Measurements from ENCODE around the gene WDR7.

The WDR7 gene

DNA sequence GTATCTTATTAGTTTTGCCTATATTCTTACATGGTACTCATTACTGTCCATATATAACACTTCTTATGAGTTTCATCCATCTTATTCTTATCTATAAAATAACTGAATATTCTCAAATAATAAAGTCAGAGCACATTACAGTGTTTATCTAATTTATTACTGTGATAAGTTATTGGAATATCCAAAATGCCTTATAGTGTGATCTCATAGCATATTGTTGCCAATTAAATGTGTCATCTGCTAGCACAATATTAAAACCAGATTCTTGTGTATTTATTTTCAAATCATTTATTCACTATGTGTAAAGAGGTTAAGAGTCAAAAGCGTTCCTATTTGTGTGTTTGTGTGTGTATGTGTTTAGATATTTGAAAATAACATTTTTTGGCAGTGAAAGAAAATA is 151.9 kb downstream of the WDR7 start:
- no peak for DNase-seq (ENCODE audit: low read depth, low spot score)

GRCh38 chr18:56804395-56804794 is 153.2 kb downstream of the WDR7 start:
- DNase-seq (ENCODE audit: low read depth, low spot score) = no peak

- DNase-seq (ENCODE audit: low read depth, low spot score) = no peak
Measured at GRCh38 chr18:56807901-56808300, 156.7 kb downstream of the WDR7 start.

GRCh38 chr18:56812674-56813073 is 161.5 kb downstream of the WDR7 start:
- DNase-seq (ENCODE audit: low read depth, low spot score) = no peak

DNA sequence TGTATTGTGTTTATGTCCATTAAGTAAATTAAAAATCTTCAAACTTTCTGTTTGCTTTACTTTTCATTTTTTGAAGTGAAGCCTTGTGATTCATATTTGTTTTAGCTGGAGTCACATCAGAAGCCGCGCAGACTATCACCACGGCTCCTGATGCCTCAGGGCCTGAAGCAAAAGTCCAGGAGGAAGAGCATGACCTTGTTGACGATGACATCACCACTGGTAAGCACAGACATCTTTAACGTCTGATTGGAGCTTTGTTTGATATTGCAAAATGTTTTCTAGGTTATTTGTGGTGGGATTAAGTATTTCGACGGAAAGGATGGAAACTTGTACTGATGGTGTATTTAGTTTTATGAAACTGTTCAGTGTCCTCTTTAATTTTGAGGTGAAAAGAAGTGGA is 164.8 kb downstream of the WDR7 start:
- no peak for DNase-seq (ENCODE audit: low read depth, low spot score)

- DNase-seq (ENCODE audit: low read depth, low spot score) = no peak
Measured at GRCh38 chr18:56823986-56824565, 172.9 kb downstream of the WDR7 start.

- DNase-seq (ENCODE audit: low read depth, low spot score) = no peak
Measured at GRCh38 chr18:56825321-56825720, 174.2 kb downstream of the WDR7 start.

- DNase-seq (ENCODE audit: low read depth, low spot score) = no peak
Measured at GRCh38 chr18:56825878-56826277, 174.7 kb downstream of the WDR7 start.

DNA sequence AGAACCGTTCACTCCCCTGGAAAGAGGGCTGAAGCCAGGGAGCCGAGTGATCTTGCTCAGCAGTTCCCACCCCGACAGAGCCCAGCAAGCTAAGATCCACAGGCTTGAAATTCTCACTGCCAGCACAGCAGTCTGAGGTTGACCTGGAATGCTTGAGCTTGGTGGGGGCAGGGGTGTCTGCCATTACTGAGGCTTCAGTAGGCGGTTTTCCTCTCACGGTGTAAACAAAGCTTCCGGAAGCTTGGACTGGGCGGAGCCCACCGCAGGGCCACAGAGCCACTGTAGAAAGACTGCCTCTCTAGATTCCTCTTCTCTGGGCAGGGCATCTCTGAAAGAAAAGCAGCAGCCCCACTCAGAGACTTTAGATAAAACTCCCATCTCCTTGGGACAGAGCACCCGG is 180.8 kb downstream of the WDR7 start:
- no peak for DNase-seq (ENCODE audit: low read depth, low spot score)

GRCh38 chr18:56835331-56835730 is 184.2 kb downstream of the WDR7 start:
- no peak for DNase-seq (ENCODE audit: low read depth, low spot score)

- DNase-seq (ENCODE audit: low read depth, low spot score) = no peak
Measured at GRCh38 chr18:56836173-56836572, 185.0 kb downstream of the WDR7 start.

GRCh38 chr18:56841836-56842235 is 190.7 kb downstream of the WDR7 start:
- DNase-seq (ENCODE audit: low read depth, low spot score) = no peak

- DNase-seq (ENCODE audit: low read depth, low spot score) = no peak
Measured at GRCh38 chr18:56843241-56843640, 192.1 kb downstream of the WDR7 start.

DNA sequence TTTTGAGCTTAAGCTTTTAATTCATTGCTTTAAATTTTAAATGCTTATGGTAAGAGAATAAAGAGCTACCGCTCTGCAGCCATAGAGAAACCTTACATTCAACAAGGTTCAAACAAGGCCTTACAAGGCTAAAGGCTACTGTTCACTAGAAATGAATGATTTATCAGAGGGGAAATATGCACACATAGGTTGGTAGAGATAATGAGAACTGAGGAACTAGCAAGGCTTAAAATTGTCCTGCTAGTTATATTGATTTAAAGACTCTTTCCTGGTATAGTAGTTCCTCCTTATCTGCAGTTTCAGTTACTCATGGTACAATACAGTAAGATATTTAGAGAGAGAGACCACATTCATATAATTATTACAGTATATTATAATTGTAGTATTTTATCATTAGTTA is 193.4 kb downstream of the WDR7 start:
- no peak for DNase-seq (ENCODE audit: low read depth, low spot score)

DNA sequence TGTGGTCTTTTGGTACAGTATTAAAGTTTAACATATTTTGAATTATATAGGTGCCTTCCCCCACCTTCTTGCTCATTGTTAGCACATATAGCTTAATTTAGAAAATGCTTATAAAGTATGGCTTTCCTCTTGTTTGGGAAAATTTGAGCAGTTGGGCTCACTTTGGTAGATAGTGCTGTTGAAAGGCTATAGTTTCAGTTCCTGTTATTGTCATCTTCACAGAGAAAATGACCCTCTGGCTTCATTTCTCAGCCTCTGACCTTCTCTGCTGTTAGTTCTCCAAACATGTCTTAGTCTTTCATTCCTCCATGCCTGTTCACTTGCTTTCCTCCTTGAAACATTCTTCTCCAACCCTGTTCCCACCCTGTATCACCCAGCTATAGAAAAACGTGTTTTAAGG is 200.6 kb downstream of the WDR7 start:
- no peak for DNase-seq (ENCODE audit: low read depth, low spot score)

DNA sequence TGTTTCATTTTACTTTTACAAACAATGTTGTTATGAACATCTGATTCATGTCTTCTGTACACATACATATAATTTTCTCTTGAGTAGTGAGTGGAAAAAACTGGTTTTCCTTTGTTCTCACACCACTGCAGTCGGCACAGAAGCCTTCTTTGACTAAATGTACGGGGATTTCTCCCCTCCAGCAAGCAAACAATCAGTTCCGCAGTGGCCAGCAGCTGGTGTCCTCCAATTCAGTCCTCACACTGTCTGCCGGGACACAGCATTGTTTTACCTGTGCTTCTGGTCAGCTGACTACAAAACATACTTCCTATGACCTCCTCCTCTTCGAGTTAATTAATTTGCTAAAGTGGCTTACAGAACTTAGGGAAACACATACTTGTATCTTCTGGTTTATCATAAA is 202.8 kb downstream of the WDR7 start:
- no peak for DNase-seq (ENCODE audit: low read depth, low spot score)

DNA sequence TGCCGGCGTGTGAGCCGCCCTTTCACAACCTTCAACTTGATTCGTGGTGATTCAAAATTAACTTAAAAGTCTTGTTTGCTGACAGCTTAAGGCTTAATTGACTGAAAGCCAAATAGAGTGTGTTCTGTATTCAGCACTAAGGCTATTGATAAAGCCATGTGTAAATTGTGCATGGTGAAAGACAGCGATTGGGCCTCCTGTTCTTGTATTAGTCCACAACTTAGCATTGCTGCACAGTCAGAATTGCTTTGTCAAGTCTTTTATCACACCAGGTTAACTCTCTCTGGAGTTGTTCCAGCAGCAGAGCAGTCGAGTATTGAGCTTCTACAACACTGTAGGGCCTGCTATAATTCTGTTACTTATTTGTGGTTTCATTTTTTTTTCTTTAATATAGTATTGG is 210.1 kb downstream of the WDR7 start:
- no peak for DNase-seq (ENCODE audit: low read depth, low spot score)

DNA sequence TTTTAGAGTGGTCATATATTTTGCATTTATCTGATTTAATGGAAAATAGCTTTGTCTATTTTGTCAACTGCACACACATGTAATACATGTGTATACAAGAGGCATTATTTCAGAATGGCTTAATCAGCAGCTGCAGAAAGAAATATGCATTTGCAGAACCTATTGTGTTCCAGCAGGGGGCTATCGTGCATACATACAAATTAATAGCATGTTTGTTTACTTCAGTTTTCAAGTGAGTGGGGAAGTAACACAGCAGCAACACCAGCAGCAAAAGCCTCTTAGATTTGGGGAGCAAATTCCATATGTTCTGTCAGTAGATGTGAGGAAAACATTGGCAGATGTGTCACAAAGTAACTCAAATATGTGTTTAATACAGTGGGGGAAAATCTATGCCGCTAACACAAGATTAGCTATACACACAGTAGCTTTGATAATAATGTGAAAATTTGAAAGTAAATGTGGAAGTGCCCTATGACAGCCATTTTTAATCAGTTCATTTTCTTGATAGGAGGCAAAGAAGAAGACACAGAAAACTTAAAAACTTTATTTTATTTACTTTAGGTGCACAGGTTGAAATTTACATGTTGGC is 218.1 kb downstream of the WDR7 start:
- DNase-seq (ENCODE audit: low read depth, low spot score) = no peak

- no peak for DNase-seq (ENCODE audit: low read depth, low spot score)
Measured at GRCh38 chr18:56870982-56871381, 219.8 kb downstream of the WDR7 start.

- DNase-seq (ENCODE audit: low read depth, low spot score) = no peak
Measured at GRCh38 chr18:56872140-56872539, 221.0 kb downstream of the WDR7 start.

DNA sequence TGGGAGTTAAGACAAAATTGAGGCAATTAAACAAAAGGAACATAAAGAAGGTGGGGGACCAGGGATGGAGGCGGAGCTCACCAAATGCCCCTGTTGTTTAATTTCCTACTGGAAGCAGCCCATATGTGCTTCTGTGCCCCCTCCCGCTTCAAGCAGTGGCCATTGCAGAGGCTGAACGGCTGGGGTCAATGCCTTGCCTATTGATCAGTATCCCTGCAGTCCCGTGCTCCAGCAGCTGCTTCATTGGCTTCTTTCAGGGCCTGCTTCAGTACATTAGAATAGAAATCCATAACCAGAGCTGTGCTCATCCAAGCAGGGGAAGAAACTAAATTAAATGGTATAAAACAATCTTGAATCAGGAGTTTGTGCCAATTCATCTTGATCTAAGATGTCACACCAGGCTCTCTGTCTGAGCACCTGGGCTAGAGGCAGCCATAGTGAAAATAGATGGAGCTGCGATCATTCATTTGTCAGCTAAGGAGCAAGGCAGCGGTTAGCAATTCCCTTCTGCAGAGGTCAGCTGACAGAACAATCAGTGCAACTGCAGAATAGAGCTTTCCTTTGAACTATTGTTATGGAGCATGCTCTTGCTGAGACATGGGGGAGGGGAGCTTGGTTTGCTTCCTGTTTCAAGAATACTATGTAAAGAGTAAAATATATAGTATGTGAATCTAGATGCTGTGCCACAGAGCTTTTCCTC is 222.4 kb downstream of the WDR7 start:
- no peak for DNase-seq (ENCODE audit: low read depth, low spot score)

DNA sequence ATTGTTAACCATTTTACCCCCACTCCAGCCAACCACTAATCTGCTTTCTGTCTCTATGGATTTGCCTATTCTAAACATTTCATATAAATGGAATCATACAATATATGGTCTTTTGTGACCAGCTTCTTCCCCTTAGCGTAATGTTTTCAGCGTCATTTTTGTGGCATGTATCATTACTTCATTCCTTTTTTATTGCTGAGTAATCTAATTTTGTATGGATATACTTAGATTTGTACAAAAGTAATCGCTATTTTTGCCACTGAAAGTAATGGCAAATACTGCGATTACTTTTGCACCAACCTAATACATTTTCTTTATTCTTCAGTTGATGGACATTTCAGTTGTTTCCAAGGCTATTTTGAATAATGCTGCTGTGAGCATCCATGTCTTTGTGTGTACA is 227.6 kb downstream of the WDR7 start:
- no peak for DNase-seq (ENCODE audit: low read depth, low spot score)

DNA sequence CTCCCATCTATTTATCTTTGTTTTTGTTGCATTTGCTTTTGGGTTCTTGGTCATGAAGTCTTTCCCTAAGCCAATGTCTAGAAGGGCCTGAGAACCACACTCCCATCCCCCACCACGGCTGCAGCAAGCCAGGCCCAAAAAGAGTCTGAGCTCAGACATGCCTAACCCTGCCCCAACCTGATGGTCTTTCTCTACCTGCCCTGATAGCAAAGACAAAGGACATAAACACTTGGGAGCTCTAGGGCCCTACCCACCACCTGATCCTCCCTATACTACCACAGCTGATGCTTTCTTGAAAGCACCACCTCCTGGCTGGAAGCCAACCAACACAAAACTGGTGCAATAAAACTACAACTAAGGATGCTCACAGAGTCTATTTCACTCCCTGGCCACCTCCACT is 233.4 kb downstream of the WDR7 start:
- DNase-seq (ENCODE audit: low read depth, low spot score) = no peak
